Brain microvascular endothelial cell (primary cell): Measurements from ENCODE around the gene RNF130.

Source experiments
- DNase-seq: peaks from one replicate; pipeline ENCODE4 v3.0.0-alpha.2; 2020
- H3K27ac ChIP-seq: fragments of 250-450 bp; sonication (Bioruptor Pico); 2 replicates; pipeline ENCODE4 v1.5.1; 2020; ENCODE audit warnings: mild to moderate bottlenecking, moderate library complexity
- H3K27me3 ChIP-seq: fragments of 250-450 bp; sonication (Bioruptor Pico); replicated peaks from 2 replicates; pipeline ENCODE4 v1.5.1; 2020; ENCODE audit warnings: mild to moderate bottlenecking
- H3K36me3 ChIP-seq: fragments of 250-450 bp; sonication (Bioruptor Pico); replicated peaks from 2 replicates; pipeline ENCODE4 v1.5.1; 2020; ENCODE audit warnings: mild to moderate bottlenecking
- H3K4me3 ChIP-seq: 2 replicates; pipeline ENCODE4 v1.5.1; 2011; ENCODE audit warnings: low read depth, mild to moderate bottlenecking, control low read depth, low read length, moderate library complexity
- in situ Hi-C: cut with HindIII; loops from 2 replicates; pipeline ENCODE4 v1.10.0; 2017; ENCODE audit warnings: low sequenced_read_pairs, low pct_ligation_motif_present
- TF ChIP-seq, protein P1 (sequence below): IDR thresholded peaks from 2 replicates; pipeline ENCODE4 v1.5.1; 2011; ENCODE audit warnings: low read depth, mild to moderate bottlenecking, moderate library complexity, low read length, control low read depth, inconsistent platforms; ENCODE audit errors: missing control alignments

The RNF130 gene

DNA sequence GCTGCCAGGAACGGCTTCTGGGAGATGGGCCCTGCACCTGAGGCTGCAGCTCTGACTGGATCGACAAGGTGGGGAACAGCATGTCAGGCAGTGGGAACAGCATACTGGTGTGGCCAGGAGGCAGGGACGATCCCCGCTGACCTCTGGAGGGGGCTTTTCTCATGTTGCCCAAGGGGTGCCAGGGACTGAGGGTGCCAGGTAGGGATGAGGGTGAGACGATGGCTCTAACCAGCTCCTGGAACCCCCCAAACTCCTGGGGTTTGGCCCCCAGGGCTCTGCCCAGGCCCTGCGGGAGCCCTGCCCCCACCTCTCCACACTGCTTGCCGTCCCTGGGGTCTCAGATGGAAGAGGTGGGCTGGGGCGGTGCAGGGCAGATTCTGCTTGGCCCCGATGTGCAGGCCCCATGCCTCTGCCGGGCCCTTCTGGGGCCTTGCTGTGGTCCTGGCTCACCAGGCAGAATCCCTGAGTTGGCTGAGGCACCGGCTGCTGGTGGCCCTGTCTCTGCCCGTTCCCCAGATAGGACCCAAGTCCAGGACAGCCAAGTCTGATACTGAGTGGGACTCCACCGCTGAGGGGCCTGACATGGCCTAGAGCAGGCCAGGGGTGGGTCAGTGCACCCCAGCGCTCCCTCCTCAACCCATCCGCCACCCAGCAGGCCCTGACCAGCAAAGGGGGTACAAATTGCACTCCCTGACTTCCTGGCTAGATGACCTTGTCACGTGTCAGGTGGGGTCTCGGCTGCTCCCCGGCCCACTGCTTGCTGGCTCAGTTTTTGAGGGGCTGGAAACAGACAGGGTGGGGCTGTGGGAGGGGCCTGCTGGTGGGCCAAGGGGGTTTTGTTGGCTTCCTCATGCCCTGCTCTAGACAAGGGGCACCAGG is 28.4 kb upstream of the RNF130 start:
- Histone ChIP-seq H3K27ac (no peak overlapping the region), H3K4me3 (no peak overlapping the region), H3K36me3 (no peaks in the 10 kb centered on the region), H3K27me3 (no peaks in the 10 kb centered on the region)
- in situ Hi-C loops = no loop called here
- TF ChIP-seq, protein P1, sequence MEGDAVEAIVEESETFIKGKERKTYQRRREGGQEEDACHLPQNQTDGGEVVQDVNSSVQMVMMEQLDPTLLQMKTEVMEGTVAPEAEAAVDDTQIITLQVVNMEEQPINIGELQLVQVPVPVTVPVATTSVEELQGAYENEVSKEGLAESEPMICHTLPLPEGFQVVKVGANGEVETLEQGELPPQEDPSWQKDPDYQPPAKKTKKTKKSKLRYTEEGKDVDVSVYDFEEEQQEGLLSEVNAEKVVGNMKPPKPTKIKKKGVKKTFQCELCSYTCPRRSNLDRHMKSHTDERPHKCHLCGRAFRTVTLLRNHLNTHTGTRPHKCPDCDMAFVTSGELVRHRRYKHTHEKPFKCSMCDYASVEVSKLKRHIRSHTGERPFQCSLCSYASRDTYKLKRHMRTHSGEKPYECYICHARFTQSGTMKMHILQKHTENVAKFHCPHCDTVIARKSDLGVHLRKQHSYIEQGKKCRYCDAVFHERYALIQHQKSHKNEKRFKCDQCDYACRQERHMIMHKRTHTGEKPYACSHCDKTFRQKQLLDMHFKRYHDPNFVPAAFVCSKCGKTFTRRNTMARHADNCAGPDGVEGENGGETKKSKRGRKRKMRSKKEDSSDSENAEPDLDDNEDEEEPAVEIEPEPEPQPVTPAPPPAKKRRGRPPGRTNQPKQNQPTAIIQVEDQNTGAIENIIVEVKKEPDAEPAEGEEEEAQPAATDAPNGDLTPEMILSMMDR = no peak
- no peak for DNase-seq

DNA sequence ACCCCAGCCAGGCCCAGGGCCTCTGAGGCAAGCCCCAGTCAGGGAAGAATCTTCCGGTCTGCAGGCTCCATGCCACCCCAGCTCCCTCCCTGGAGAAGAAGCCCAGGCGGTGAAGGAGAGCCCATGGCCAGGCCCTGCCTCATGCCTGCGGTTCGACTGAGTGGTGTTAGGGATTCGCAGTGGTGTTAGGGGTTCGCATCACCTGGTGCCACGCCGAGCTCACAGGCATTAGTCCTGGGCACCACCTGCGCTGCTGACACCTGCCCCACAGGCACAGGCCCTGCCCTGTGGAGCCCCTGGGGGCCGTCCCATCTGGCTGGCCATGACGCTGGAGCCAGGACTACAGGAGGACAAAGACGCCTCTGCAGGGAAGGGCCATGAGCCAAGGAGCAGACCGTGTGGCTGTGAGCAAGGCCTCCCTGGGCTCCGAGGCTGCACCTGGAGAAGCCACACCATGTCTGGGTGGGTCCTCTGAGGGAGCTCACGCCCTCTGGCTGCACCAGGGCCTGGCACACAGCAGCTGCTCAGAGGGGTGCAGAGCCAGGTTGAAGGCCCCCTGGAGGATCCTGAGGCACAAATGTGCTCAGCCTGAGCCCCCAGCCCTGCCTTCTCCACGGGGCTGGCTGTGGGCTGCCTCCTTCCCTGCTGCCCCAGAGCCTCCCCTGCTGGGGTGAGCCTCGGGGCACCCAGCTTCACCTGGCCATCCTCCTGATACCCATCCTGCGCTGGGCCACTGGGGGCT is 27.6 kb upstream of the RNF130 start:
- Histone ChIP-seq H3K36me3 (no peaks in the 10 kb centered on the region), H3K27ac (no peak overlapping the region), H3K27me3 (no peaks in the 10 kb centered on the region), H3K4me3 (no peak overlapping the region)
- in situ Hi-C loops = no loop called here
- TF ChIP-seq, protein P1 = no peak
- no peak for DNase-seq

DNA sequence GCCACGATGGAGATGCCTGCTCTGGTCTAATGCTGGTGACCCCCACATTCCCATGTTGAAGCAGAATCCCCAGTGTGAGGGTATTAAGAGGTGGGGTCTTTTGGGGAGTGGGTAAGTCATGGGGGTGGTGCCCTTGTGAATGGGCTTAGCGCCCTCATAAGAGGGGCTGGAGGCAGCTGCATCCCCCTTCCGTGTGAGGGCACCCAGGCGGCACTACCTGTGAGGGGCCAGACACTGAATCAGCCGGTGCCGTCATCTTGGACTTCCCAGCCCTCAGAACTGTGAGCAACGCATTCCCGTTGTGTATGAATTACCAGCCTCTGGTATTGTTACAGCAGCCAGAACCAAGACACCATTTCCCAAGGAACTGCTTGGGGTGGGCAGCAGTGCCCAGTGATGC is 27.0 kb upstream of the RNF130 start:
- Histone ChIP-seq H3K4me3 (no peak overlapping the region), H3K36me3 (no peaks in the 10 kb centered on the region), H3K27me3 (no peaks in the 10 kb centered on the region), H3K27ac (no peak overlapping the region)
- in situ Hi-C loops = no loop called here
- TF ChIP-seq, protein P1 = no peak
- no peak for DNase-seq

DNA sequence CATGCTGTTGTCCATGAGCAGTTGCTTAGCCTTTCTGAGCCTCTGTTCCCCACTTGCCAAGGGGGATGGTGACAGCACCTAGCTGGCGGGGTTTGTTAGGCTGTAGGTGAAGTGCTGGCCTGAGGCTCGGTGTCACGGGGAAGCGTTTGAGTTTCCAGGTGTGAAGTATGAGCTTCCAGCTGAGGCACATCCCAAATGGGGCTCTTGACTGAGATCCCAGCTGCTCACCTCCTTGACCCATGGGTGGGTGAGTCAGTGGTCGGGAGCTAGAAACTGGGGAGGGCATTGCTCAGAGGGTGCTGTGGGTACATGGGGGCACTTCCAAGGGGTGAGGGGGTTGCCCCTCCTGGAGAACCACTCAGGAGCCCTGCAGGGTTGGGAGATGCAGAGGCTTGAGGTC is 26.4 kb upstream of the RNF130 start:
- H3K27ac ChIP-seq = no peak overlapping the region
- in situ Hi-C loops = no loop called here
- H3K36me3 ChIP-seq = no peaks in the 10 kb centered on the region
- H3K27me3 ChIP-seq = no peaks in the 10 kb centered on the region
- DNase-seq = no peak
- H3K4me3 ChIP-seq = no peak overlapping the region
- TF ChIP-seq, protein P1 = no peak

DNA sequence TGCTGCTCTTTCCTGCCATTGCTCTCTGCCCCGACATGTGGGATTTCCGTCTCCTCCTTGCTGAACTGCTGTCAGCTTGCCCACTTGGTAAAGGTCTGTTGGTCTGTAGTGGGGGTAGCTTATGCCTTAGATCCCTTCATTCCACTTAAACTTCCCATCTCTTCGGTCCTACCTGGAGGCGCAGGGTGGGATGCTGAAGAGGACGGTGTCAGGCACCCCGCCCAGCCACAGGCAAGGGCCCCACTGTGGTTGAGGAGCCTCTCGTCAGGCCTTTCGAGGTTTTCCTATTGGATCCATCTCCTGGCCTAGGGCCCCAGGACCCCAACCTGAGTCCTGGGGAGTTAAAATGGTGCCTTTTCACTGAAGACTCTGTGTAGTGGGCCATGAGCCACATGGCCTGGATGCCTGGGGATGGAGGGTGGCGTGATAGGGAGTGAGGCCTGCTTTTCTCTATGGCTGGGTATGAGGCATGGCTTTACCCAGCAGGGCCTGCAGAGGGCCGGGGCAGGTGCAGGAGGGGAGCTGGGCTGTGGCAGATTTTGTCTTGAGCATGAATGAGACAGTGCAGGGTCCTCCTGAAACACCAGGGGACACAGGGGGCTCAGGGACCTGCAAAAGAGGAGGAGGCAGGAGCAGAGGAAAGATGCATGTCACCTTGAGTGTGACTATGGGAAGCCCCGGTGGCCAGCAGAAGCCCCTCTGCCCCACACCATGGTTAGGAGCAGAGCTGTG is 25.8 kb upstream of the RNF130 start:
- no peak for DNase-seq
- in situ Hi-C loops = no loop called here
- TF ChIP-seq, protein P1 = no peak
- Histone ChIP-seq H3K4me3 (no peak overlapping the region), H3K36me3 (no peaks in the 10 kb centered on the region), H3K27ac (no peak overlapping the region), H3K27me3 (no peaks in the 10 kb centered on the region)
